GM06990 (cell line): ENCODE data around the gene GATA5.

Experiments
- DNase-seq: peaks from one replicate; pipeline ENCODE4 v3.0.0-alpha.2; 2011; ENCODE audit not compliant: insufficient read length; ENCODE audit errors: extremely low read depth
- H3K27me3 ChIP-seq: replicated peaks from 2 replicates; pipeline ENCODE4 v1.6.0; 2011; ENCODE audit warnings: low read length; ENCODE audit not compliant: control insufficient read depth, insufficient read depth
- H3K36me3 ChIP-seq: 2 replicates; pipeline ENCODE4 v1.5.1; 2011; ENCODE audit warnings: low read length; ENCODE audit not compliant: control insufficient read depth, insufficient read depth
- H3K4me3 ChIP-seq: replicated peaks from 2 replicates; pipeline ENCODE4 v1.5.1; 2011; ENCODE audit warnings: low read depth, mild to moderate bottlenecking, control low read depth, low read length
- CTCF ChIP-seq: IDR thresholded peaks from 2 replicates; pipeline ENCODE4 v1.5.1; 2011; ENCODE audit warnings: low read length, control low read depth, mild to moderate bottlenecking, inconsistent platforms; ENCODE audit not compliant: insufficient read depth, poor library complexity, severe bottlenecking

GATA5 gene

DNA sequence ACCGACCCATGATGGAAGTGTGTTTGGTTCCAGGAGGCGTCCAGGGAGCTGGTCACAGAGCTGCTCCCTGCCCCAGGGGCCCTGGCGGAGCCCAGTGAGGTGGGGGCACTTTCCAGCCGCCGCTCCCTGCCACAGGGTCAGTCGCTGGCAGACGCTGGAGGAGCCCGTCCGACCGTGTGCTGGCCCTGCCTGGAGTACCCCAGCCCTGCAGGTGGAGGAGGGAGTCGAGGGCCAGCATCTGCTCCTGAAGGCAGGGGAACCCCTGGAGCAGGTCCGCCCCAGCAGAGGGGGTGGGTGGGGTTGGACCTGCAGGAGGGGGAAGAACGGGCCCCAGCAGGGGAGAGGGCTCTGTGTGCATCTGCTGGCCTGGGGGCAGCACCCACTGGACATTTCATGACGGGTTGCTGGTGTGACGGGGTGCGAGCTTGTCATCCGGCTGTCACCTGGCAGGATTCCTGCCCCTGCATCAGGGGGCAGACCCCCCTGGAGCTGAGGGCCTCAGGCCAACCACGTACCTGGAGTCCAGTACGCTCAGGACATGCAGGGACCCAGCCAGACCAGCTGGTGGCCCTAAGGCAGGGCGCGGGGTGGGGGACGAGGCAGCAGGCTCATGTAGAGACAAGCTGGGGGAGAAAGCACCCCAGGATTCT, 32.3 kb upstream of the GATA5 start:
- Histone ChIP-seq H3K36me3 (no peaks in the 10 kb centered on the region), H3K27me3 (peaks cover 1% of the 10 kb centered on the region; the same call in 1 of the 2 replicates), H3K4me3 (no peak overlapping the region)
- TF ChIP-seq CTCF: no peak
- DNase-seq: no peak

GRCh38 chr20:62507323-62507722, 31.5 kb upstream of the GATA5 start:
- Histone ChIP-seq H3K4me3 (no peak overlapping the region), H3K27me3 (peaks cover 1% of the 10 kb centered on the region; the same call in 1 of the 2 replicates), H3K36me3 (no peaks in the 10 kb centered on the region)
- TF ChIP-seq CTCF: no peak
- DNase-seq: no peak

GRCh38 chr20:62506791-62507190, 31.0 kb upstream of the GATA5 start:
- no peak for DNase-seq
- H3K27me3 ChIP-seq: no peaks in the 10 kb centered on the region

DNA sequence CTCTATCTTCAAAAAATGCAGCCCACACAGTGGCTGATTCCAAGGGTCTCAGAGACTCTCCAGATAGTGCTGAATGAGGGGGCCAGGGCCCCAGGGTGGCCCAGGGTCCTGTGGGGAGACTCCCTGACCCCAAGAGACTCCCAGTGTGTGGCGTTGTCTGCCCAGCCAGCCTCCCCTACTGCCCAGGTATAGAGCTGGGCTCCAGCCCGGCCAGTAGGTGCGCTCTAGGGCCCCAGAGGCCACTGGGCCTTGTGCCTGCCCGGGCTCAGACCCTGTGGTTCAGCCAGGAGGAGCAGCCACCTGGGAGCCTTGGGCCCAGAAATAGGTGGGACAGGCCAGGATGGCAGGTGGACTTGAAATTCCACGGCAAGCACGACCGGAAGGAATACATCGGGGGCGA, 30.3 kb upstream of the GATA5 start:
- no peaks in the 10 kb centered on the region for H3K27me3 ChIP-seq
- no peak for TF ChIP-seq CTCF
- no peak for DNase-seq
- H3K36me3 ChIP-seq: no peaks in the 10 kb centered on the region
- no peak overlapping the region for H3K4me3 ChIP-seq

More at GRCh38 chr20:62506791-62507190, 31.0 kb upstream of the GATA5 start:
- Histone ChIP-seq H3K4me3 (no peak overlapping the region), H3K36me3 (no peaks in the 10 kb centered on the region)
- no peak for TF ChIP-seq CTCF

- H3K4me3 ChIP-seq: no peak overlapping the region
- no peaks in the 10 kb centered on the region for H3K27me3 ChIP-seq
- DNase-seq: no peak
- H3K36me3 ChIP-seq: no peaks in the 10 kb centered on the region
- TF ChIP-seq CTCF: no peak
Measured at GRCh38 chr20:62505337-62506045, 29.7 kb upstream of the GATA5 start.
